Measurements from ENCODE around the gene MCC.

Gene MCC

GRCh38 chr5:113269023-113269997 is 218.9 kb downstream of the MCC start:
- WGBS (ENCODE audit: extremely low coverage, insufficient coverage, low lambda C conversion rate) = no CpG with 5 or more reads among the region's 4 CpGs
- Histone ChIP-seq H4K5ac (ENCODE audit: low read length) (no peak overlapping the region), H3K4me1 (ENCODE audit: control insufficient read depth, low read depth, low read length) (peaks cover 47% of the 10 kb centered on the region), H2BK15ac (replicated peaks; ENCODE audit: low read depth) (no peak overlapping the region), H3K9ac (ENCODE audit: low read length) (peak overlapping the region; percentile 28), H3K79me2 (ENCODE audit: control insufficient read depth, insufficient read depth, low read length) (peaks cover 56% of the 10 kb centered on the region), H2AK5ac (ENCODE audit: low read length) (no peak overlapping the region), H3K18ac (ENCODE audit: low read length) (peak overlapping the region; percentile 89), H3K4me3 (ENCODE audit: low read length) (no peak overlapping the region), H3K4ac (ENCODE audit: low read depth, low read length) (no peak overlapping the region), H3K36me3 (ENCODE audit: control insufficient read depth, insufficient read depth, low read length) (no peaks in the 10 kb centered on the region), H3K4me2 (ENCODE audit: low read length) (no peak overlapping the region), H3K56ac (ENCODE audit: low read length) (peak overlapping the region; percentile 69), H3K27ac (ENCODE audit: low read depth, low read length) (peak overlapping the region; percentile 73), H4K8ac (ENCODE audit: low read depth, low read length) (no peak overlapping the region), H3K23ac (ENCODE audit: low read length) (no peak overlapping the region), H2BK5ac (ENCODE audit: low read length) (peak overlapping the region; percentile 61), H3K27me3 (ENCODE audit: insufficient read depth, low read length, poor library complexity) (no peaks in the 10 kb centered on the region), H3K79me1 (ENCODE audit: low read length) (peaks cover 7% of the 10 kb centered on the region), H2BK120ac (ENCODE audit: low read depth, low read length) (no peak overlapping the region)
- peak; percentile 93 for DNase-seq

GRCh38 chr5:113268232-113268631 is 220.0 kb downstream of the MCC start:
- H3K18ac ChIP-seq (ENCODE audit: low read length) = peak overlapping the region; percentile 89
- peak overlapping the region; percentile 99 for H3K4ac ChIP-seq (ENCODE audit: low read depth, low read length)
- peak overlapping the region; percentile 69 for H3K56ac ChIP-seq (ENCODE audit: low read length)
- H2BK15ac ChIP-seq (replicated peaks; ENCODE audit: low read depth) = peak overlapping the region; percentile 98
- no peak overlapping the region for H3K4me2 ChIP-seq (ENCODE audit: low read length)
- H3K4me1 ChIP-seq (ENCODE audit: control insufficient read depth, low read depth, low read length) = peaks cover 42% of the 10 kb centered on the region
- H3K79me2 ChIP-seq (ENCODE audit: control insufficient read depth, insufficient read depth, low read length) = peaks cover 55% of the 10 kb centered on the region
- H3K23ac ChIP-seq (ENCODE audit: low read length) = no peak overlapping the region
- peaks cover 8% of the 10 kb centered on the region for H3K79me1 ChIP-seq (ENCODE audit: low read length)
- peak overlapping the region; percentile 37 for H2BK5ac ChIP-seq (ENCODE audit: low read length)
- H4K5ac ChIP-seq (ENCODE audit: low read length) = peak overlapping the region; percentile 8
- no peak overlapping the region for H4K8ac ChIP-seq (ENCODE audit: low read depth, low read length)
- H3K4me3 ChIP-seq (ENCODE audit: low read length) = no peak overlapping the region
- H3K27ac ChIP-seq (ENCODE audit: low read depth, low read length) = peak overlapping the region; percentile 46
- no peak for DNase-seq
- H3K36me3 ChIP-seq (ENCODE audit: control insufficient read depth, insufficient read depth, low read length) = no peaks in the 10 kb centered on the region
- WGBS (ENCODE audit: extremely low coverage, insufficient coverage, low lambda C conversion rate) = no CpG with 5 or more reads among the region's 4 CpGs
- H3K27me3 ChIP-seq (ENCODE audit: insufficient read depth, low read length, poor library complexity) = no peaks in the 10 kb centered on the region
- H3K9ac ChIP-seq (ENCODE audit: low read length) = peak overlapping the region; percentile 10
- H2AK5ac ChIP-seq (ENCODE audit: low read length) = peak overlapping the region; percentile 5
- H2BK120ac ChIP-seq (ENCODE audit: low read depth, low read length) = peak overlapping the region; percentile 88

- peaks cover 12% of the 10 kb centered on the region for H3K79me1 ChIP-seq (ENCODE audit: low read length)
- no peak overlapping the region for H3K4me2 ChIP-seq (ENCODE audit: low read length)
- H4K8ac ChIP-seq (ENCODE audit: low read depth, low read length) = no peak overlapping the region
- no peak overlapping the region for H2BK15ac ChIP-seq (replicated peaks; ENCODE audit: low read depth)
- H3K56ac ChIP-seq (ENCODE audit: low read length) = peak overlapping the region; percentile 69
- H3K4ac ChIP-seq (ENCODE audit: low read depth, low read length) = no peak overlapping the region
- no peaks in the 10 kb centered on the region for H3K27me3 ChIP-seq (ENCODE audit: insufficient read depth, low read length, poor library complexity)
- no peak overlapping the region for H3K4me3 ChIP-seq (ENCODE audit: low read length)
- peak overlapping the region; percentile 93 for H2AK5ac ChIP-seq (ENCODE audit: low read length)
- peaks cover 40% of the 10 kb centered on the region for H3K4me1 ChIP-seq (ENCODE audit: control insufficient read depth, low read depth, low read length)
- H4K5ac ChIP-seq (ENCODE audit: low read length) = no peak overlapping the region
- peak overlapping the region; percentile 20 for H3K9ac ChIP-seq (ENCODE audit: low read length)
- H2BK5ac ChIP-seq (ENCODE audit: low read length) = peak overlapping the region; percentile 59
- H3K23ac ChIP-seq (ENCODE audit: low read length) = no peak overlapping the region
- peaks cover 57% of the 10 kb centered on the region for H3K79me2 ChIP-seq (ENCODE audit: control insufficient read depth, insufficient read depth, low read length)
- H3K36me3 ChIP-seq (ENCODE audit: control insufficient read depth, insufficient read depth, low read length) = no peaks in the 10 kb centered on the region
- no peak overlapping the region for H2BK120ac ChIP-seq (ENCODE audit: low read depth, low read length)
- H3K27ac ChIP-seq (ENCODE audit: low read depth, low read length) = no peak overlapping the region
- DNase-seq = no peak
- H3K18ac ChIP-seq (ENCODE audit: low read length) = peak overlapping the region; percentile 97
- WGBS (ENCODE audit: extremely low coverage, insufficient coverage, low lambda C conversion rate) = 100% methylated on average over 1 of the region's 6 CpGs
Observed at GRCh38 chr5:113267361-113267900, 220.8 kb downstream of the MCC start.

GRCh38 chr5:113266913-113267227 is 221.4 kb downstream of the MCC start:
- Histone ChIP-seq H2BK5ac (ENCODE audit: low read length) (peak overlapping the region; percentile 61), H3K27ac (ENCODE audit: low read depth, low read length) (no peak overlapping the region), H3K36me3 (ENCODE audit: control insufficient read depth, insufficient read depth, low read length) (no peaks in the 10 kb centered on the region), H3K9ac (ENCODE audit: low read length) (peak overlapping the region; percentile 0), H3K79me1 (ENCODE audit: low read length) (peaks cover 13% of the 10 kb centered on the region), H4K5ac (ENCODE audit: low read length) (no peak overlapping the region), H3K4ac (ENCODE audit: low read depth, low read length) (peak overlapping the region; percentile 93), H3K4me3 (ENCODE audit: low read length) (no peak overlapping the region), H3K79me2 (ENCODE audit: control insufficient read depth, insufficient read depth, low read length) (peaks cover 61% of the 10 kb centered on the region), H3K56ac (ENCODE audit: low read length) (peak overlapping the region; percentile 69), H4K8ac (ENCODE audit: low read depth, low read length) (no peak overlapping the region), H3K27me3 (ENCODE audit: insufficient read depth, low read length, poor library complexity) (no peaks in the 10 kb centered on the region), H3K4me2 (ENCODE audit: low read length) (no peak overlapping the region), H3K4me1 (ENCODE audit: control insufficient read depth, low read depth, low read length) (peaks cover 40% of the 10 kb centered on the region), H3K23ac (ENCODE audit: low read length) (no peak overlapping the region), H3K18ac (ENCODE audit: low read length) (peak overlapping the region; percentile 97), H2BK15ac (replicated peaks; ENCODE audit: low read depth) (no peak overlapping the region), H2AK5ac (ENCODE audit: low read length) (peak overlapping the region; percentile 34), H2BK120ac (ENCODE audit: low read depth, low read length) (peak overlapping the region; percentile 32)
- whole genome bisulfite sequencing (ENCODE audit: extremely low coverage, insufficient coverage, low lambda C conversion rate) = no CpG with 5 or more reads among the region's 3 CpGs
- DNase-seq = no peak

- peaks cover 36% of the 10 kb centered on the region for H3K4me1 ChIP-seq (ENCODE audit: control insufficient read depth, low read depth, low read length)
- no peak overlapping the region for H3K4me3 ChIP-seq (ENCODE audit: low read length)
- no peak overlapping the region for H4K5ac ChIP-seq (ENCODE audit: low read length)
- H2BK15ac ChIP-seq (replicated peaks; ENCODE audit: low read depth) = no peak overlapping the region
- peak overlapping the region; percentile 58 for H2BK5ac ChIP-seq (ENCODE audit: low read length)
- peak overlapping the region; percentile 71 for H3K56ac ChIP-seq (ENCODE audit: low read length)
- H3K4ac ChIP-seq (ENCODE audit: low read depth, low read length) = peak overlapping the region; percentile 93
- no peak overlapping the region for H4K8ac ChIP-seq (ENCODE audit: low read depth, low read length)
- peak overlapping the region; percentile 57 for H2AK5ac ChIP-seq (ENCODE audit: low read length)
- H3K36me3 ChIP-seq (ENCODE audit: control insufficient read depth, insufficient read depth, low read length) = no peaks in the 10 kb centered on the region
- WGBS (ENCODE audit: extremely low coverage, insufficient coverage, low lambda C conversion rate) = no CpG with 5 or more reads among the region's 4 CpGs
- peak overlapping the region; percentile 15 for H3K27ac ChIP-seq (ENCODE audit: low read depth, low read length)
- H2BK120ac ChIP-seq (ENCODE audit: low read depth, low read length) = peak overlapping the region; percentile 47
- H3K79me2 ChIP-seq (ENCODE audit: control insufficient read depth, insufficient read depth, low read length) = peaks cover 59% of the 10 kb centered on the region
- H3K79me1 ChIP-seq (ENCODE audit: low read length) = peaks cover 13% of the 10 kb centered on the region
- no peaks in the 10 kb centered on the region for H3K27me3 ChIP-seq (ENCODE audit: insufficient read depth, low read length, poor library complexity)
- peak; percentile 54 for DNase-seq
- H3K4me2 ChIP-seq (ENCODE audit: low read length) = no peak overlapping the region
- peak overlapping the region; percentile 99 for H3K18ac ChIP-seq (ENCODE audit: low read length)
- H3K23ac ChIP-seq (ENCODE audit: low read length) = no peak overlapping the region
- H3K9ac ChIP-seq (ENCODE audit: low read length) = peak overlapping the region; percentile 19
Observed at GRCh38 chr5:113266227-113266912, 221.9 kb downstream of the MCC start.

All from mesendoderm (in vitro differentiated cells).